ENCODE data around the gene EID1.

EID1 gene

DNA sequence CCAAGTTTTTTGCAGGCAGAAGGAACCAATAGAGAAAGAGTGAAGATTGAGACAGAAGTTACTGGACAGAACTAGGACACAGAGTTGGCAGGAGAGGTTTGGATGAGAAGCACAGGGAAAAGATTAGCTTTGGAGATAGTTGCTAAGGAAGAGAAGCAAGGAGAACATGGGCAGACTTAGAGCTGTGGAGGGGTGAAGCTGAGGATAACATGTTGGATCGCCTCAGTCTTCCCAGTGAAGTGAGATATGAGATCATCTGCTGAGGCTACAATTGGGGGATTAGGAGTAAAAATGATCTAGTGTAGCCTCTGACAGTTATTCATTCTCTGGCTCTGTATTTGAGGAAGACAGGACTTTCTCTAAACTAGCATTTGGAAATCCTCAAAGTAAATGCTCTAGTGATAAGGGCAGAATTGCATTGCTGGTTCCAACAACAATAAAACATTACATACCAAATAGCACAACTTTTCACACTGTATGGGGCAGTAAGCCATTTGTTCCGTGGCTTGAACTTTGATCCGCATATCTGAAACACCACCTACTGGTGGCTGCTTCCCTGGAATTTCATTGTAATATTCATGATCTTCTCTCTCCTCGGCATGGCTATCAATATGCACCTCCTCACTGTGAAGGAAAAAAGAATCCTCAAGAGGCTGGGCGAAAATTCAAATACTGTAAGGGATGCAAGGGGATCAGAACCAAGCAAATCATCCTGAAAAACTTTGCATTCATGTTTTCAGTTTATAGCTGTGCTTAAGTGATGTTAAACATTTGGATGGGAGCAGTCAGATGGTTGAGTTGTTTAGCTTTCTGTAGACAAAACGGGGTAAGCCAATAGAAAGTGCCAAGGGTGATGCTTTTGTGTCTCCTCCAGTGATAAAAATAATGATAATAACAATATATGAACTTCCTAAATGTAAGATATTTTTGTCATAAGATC, 22.2 kb upstream of the EID1 start:
- Histone ChIP-seq H3K79me1 (ENCODE audit: low read length) (no peaks in the 10 kb centered on the region), H3K79me2 (ENCODE audit: control insufficient read depth, insufficient read depth, low read length) (no peaks in the 10 kb centered on the region), H3K56ac (ENCODE audit: low read length) (no peak overlapping the region), H3K18ac (ENCODE audit: low read length) (no peak overlapping the region), H2BK5ac (ENCODE audit: low read length) (no peak overlapping the region), H4K5ac (ENCODE audit: low read length) (no peak overlapping the region), H2AK5ac (ENCODE audit: low read length) (no peak overlapping the region), H2BK15ac (replicated peaks; ENCODE audit: low read depth) (no peak overlapping the region), H3K4ac (ENCODE audit: low read depth, low read length) (no peak overlapping the region), H3K27me3 (ENCODE audit: insufficient read depth, low read length, poor library complexity) (no peaks in the 10 kb centered on the region), H3K4me3 (ENCODE audit: low read length) (no peak overlapping the region), H4K8ac (ENCODE audit: low read depth, low read length) (no peak overlapping the region), H3K27ac (ENCODE audit: low read depth, low read length) (no peak overlapping the region), H3K23ac (ENCODE audit: low read length) (no peak overlapping the region), H3K4me1 (ENCODE audit: control insufficient read depth, low read depth, low read length) (peaks cover 6% of the 10 kb centered on the region), H3K4me2 (ENCODE audit: low read length) (no peak overlapping the region), H3K9ac (ENCODE audit: low read length) (no peak overlapping the region), H3K36me3 (ENCODE audit: control insufficient read depth, insufficient read depth, low read length) (no peaks in the 10 kb centered on the region), H2BK120ac (ENCODE audit: low read depth, low read length) (no peak overlapping the region)
- peak; percentile 63 for DNase-seq
- WGBS (ENCODE audit: extremely low coverage, insufficient coverage, low lambda C conversion rate), result no CpG with 5 or more reads among the region's 6 CpGs

DNA sequence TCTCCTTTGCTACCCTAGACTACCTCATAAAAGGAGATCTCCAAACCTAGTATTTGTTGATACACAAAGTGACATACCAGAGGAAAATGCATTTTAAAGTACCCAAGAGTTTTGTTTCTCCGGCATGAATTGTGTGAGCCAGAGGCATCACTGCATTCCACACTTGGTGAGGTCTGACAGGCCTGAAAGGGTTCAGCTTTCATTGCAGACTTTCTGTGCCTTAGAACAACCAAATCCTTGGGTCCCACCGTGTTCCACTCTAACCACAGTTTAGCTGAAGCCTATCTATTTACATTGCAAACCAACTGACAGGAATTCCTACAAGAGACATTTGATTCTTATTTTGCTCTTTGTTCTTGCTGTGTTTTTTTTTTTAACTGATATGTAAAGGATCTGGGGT, 21.0 kb upstream of the EID1 start:
- H3K4ac ChIP-seq (ENCODE audit: low read depth, low read length), result no peak overlapping the region
- DNase-seq, result peak; percentile 82

DNA sequence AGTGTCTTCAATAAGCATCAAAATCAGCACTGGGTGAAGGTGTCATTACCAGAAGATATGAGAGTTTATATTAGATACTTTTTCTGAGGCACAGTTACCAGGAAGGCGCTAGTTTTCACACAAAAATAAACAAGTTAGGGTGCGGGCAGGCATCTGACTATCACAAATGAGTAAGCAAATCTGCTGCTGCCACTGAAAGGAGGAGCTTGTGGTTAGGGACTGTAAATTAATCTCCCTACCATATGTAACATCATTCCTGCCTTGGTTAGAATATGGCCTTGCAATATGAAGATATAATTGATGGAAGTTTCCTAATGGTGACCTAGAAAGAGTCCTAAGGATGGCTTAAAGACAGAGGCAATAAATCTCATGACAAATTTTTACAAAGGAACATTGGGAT, 19.5 kb upstream of the EID1 start:
- H3K56ac ChIP-seq (ENCODE audit: low read length), result no peak overlapping the region
- H4K5ac ChIP-seq (ENCODE audit: low read length), result no peak overlapping the region
- H3K18ac ChIP-seq (ENCODE audit: low read length), result no peak overlapping the region
- no peak for DNase-seq
- H2AK5ac ChIP-seq (ENCODE audit: low read length), result no peak overlapping the region
- H3K9ac ChIP-seq (ENCODE audit: low read length), result no peak overlapping the region
- no peak overlapping the region for H2BK15ac ChIP-seq (replicated peaks; ENCODE audit: low read depth)
- no peak overlapping the region for H3K4ac ChIP-seq (ENCODE audit: low read depth, low read length)
- H2BK5ac ChIP-seq (ENCODE audit: low read length), result no peak overlapping the region
- H3K79me2 ChIP-seq (ENCODE audit: control insufficient read depth, insufficient read depth, low read length), result no peaks in the 10 kb centered on the region
- H2BK120ac ChIP-seq (ENCODE audit: low read depth, low read length), result no peak overlapping the region
- H3K27ac ChIP-seq (ENCODE audit: low read depth, low read length), result no peak overlapping the region
- no CpG with 5 or more reads among the region's 2 CpGs for WGBS (ENCODE audit: extremely low coverage, insufficient coverage, low lambda C conversion rate)
- H3K23ac ChIP-seq (ENCODE audit: low read length), result no peak overlapping the region
- no peak overlapping the region for H3K4me2 ChIP-seq (ENCODE audit: low read length)
- no peaks in the 10 kb centered on the region for H3K36me3 ChIP-seq (ENCODE audit: control insufficient read depth, insufficient read depth, low read length)
- H3K4me1 ChIP-seq (ENCODE audit: control insufficient read depth, low read depth, low read length), result peaks cover 6% of the 10 kb centered on the region
- no peak overlapping the region for H3K4me3 ChIP-seq (ENCODE audit: low read length)
- no peaks in the 10 kb centered on the region for H3K27me3 ChIP-seq (ENCODE audit: insufficient read depth, low read length, poor library complexity)
- H4K8ac ChIP-seq (ENCODE audit: low read depth, low read length), result no peak overlapping the region
- H3K79me1 ChIP-seq (ENCODE audit: low read length), result no peaks in the 10 kb centered on the region

More for the DNA sequence above, 21.0 kb upstream of the EID1 start:
- no peak overlapping the region for H3K9ac ChIP-seq (ENCODE audit: low read length)
- no peak overlapping the region for H4K8ac ChIP-seq (ENCODE audit: low read depth, low read length)
- no peaks in the 10 kb centered on the region for H3K79me2 ChIP-seq (ENCODE audit: control insufficient read depth, insufficient read depth, low read length)
- no peak overlapping the region for H4K5ac ChIP-seq (ENCODE audit: low read length)
- no peaks in the 10 kb centered on the region for H3K79me1 ChIP-seq (ENCODE audit: low read length)
- H2BK120ac ChIP-seq (ENCODE audit: low read depth, low read length), result no peak overlapping the region
- no peak overlapping the region for H2BK5ac ChIP-seq (ENCODE audit: low read length)
- no peak overlapping the region for H3K18ac ChIP-seq (ENCODE audit: low read length)
- H3K4me1 ChIP-seq (ENCODE audit: control insufficient read depth, low read depth, low read length), result peaks cover 6% of the 10 kb centered on the region
- H3K23ac ChIP-seq (ENCODE audit: low read length), result no peak overlapping the region
- H3K4me3 ChIP-seq (ENCODE audit: low read length), result no peak overlapping the region
- no peak overlapping the region for H3K56ac ChIP-seq (ENCODE audit: low read length)
- H3K4me2 ChIP-seq (ENCODE audit: low read length), result no peak overlapping the region
- no peak overlapping the region for H2BK15ac ChIP-seq (replicated peaks; ENCODE audit: low read depth)
- H3K36me3 ChIP-seq (ENCODE audit: control insufficient read depth, insufficient read depth, low read length), result no peaks in the 10 kb centered on the region
- H3K27ac ChIP-seq (ENCODE audit: low read depth, low read length), result peak overlapping the region; percentile 44
- no CpG with 5 or more reads among the region's 2 CpGs for WGBS (ENCODE audit: extremely low coverage, insufficient coverage, low lambda C conversion rate)
- no peaks in the 10 kb centered on the region for H3K27me3 ChIP-seq (ENCODE audit: insufficient read depth, low read length, poor library complexity)
- no peak overlapping the region for H2AK5ac ChIP-seq (ENCODE audit: low read length)

DNA sequence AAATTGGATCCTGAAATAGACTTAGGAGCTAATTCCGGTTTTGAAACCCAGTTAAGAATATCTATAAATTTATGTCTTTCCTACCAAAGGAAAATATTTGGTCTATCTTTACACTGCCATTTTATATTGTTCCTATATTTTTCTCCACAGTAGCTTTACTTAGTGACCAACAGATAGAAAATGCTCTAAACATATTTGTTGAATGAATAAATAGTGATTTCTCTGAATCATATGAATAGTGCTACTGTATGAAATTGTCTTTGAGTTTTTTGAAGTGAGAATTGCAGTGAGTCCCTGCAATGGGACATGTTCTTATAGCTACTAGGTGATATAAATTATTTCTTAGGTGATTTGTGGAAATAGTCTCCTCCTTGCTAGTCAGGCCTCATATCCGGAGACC, 18.5 kb upstream of the EID1 start:
- Histone ChIP-seq H2BK5ac (ENCODE audit: low read length) (no peak overlapping the region), H3K79me2 (ENCODE audit: control insufficient read depth, insufficient read depth, low read length) (no peaks in the 10 kb centered on the region), H3K9ac (ENCODE audit: low read length) (no peak overlapping the region), H3K27ac (ENCODE audit: low read depth, low read length) (no peak overlapping the region), H3K4me2 (ENCODE audit: low read length) (no peak overlapping the region), H2BK15ac (replicated peaks; ENCODE audit: low read depth) (no peak overlapping the region), H4K5ac (ENCODE audit: low read length) (no peak overlapping the region), H3K56ac (ENCODE audit: low read length) (no peak overlapping the region), H3K36me3 (ENCODE audit: control insufficient read depth, insufficient read depth, low read length) (no peaks in the 10 kb centered on the region), H2BK120ac (ENCODE audit: low read depth, low read length) (no peak overlapping the region), H3K27me3 (ENCODE audit: insufficient read depth, low read length, poor library complexity) (no peaks in the 10 kb centered on the region), H2AK5ac (ENCODE audit: low read length) (no peak overlapping the region), H3K18ac (ENCODE audit: low read length) (no peak overlapping the region), H3K4ac (ENCODE audit: low read depth, low read length) (no peak overlapping the region), H3K4me3 (ENCODE audit: low read length) (no peak overlapping the region), H4K8ac (ENCODE audit: low read depth, low read length) (no peak overlapping the region), H3K4me1 (ENCODE audit: control insufficient read depth, low read depth, low read length) (peaks cover 6% of the 10 kb centered on the region), H3K23ac (ENCODE audit: low read length) (no peak overlapping the region), H3K79me1 (ENCODE audit: low read length) (no peaks in the 10 kb centered on the region)
- no peak for DNase-seq
- no CpG with 5 or more reads among the region's 2 CpGs for WGBS (ENCODE audit: extremely low coverage, insufficient coverage, low lambda C conversion rate)

DNA sequence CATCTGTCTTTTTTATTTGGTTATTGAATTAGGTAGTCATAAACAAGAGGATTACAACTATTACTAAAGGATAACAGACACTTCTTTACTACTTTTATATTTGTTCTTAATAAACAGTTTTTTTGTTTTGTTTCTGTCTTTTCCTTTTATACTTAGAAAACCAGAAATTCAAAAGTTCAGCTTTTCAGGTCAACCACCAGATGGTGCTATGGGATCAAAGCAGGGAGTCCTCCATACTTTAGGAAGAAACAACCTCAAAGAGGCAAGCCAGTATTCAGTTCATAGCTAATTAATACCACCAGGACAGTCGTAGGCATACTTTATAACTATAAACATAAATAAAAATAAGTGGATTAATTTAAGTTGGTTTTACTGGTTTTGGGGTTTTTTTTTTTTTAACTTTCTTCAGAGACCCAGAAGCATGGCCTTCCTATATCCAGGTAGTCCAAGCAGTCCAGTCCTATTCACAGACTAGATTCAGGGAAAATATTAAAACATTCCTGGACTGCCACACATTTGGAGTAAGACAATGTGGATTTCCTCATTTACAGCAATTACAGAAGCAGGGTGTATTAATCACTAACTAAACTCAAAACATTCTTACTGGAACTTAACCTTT, 16.0 kb upstream of the EID1 start:
- Histone ChIP-seq H3K36me3 (ENCODE audit: control insufficient read depth, insufficient read depth, low read length) (no peaks in the 10 kb centered on the region), H3K18ac (ENCODE audit: low read length) (no peak overlapping the region), H4K8ac (ENCODE audit: low read depth, low read length) (no peak overlapping the region), H3K9ac (ENCODE audit: low read length) (no peak overlapping the region), H3K27ac (ENCODE audit: low read depth, low read length) (no peak overlapping the region), H3K4me2 (ENCODE audit: low read length) (no peak overlapping the region), H3K4me1 (ENCODE audit: control insufficient read depth, low read depth, low read length) (no peaks in the 10 kb centered on the region), H2BK5ac (ENCODE audit: low read length) (no peak overlapping the region), H4K5ac (ENCODE audit: low read length) (no peak overlapping the region), H2BK15ac (replicated peaks; ENCODE audit: low read depth) (no peak overlapping the region), H3K79me2 (ENCODE audit: control insufficient read depth, insufficient read depth, low read length) (no peaks in the 10 kb centered on the region), H3K23ac (ENCODE audit: low read length) (no peak overlapping the region), H3K56ac (ENCODE audit: low read length) (no peak overlapping the region), H3K4ac (ENCODE audit: low read depth, low read length) (no peak overlapping the region), H3K79me1 (ENCODE audit: low read length) (no peaks in the 10 kb centered on the region), H2AK5ac (ENCODE audit: low read length) (no peak overlapping the region), H2BK120ac (ENCODE audit: low read depth, low read length) (no peak overlapping the region), H3K27me3 (ENCODE audit: insufficient read depth, low read length, poor library complexity) (no peaks in the 10 kb centered on the region), H3K4me3 (ENCODE audit: low read length) (no peak overlapping the region)
- WGBS (ENCODE audit: extremely low coverage, insufficient coverage, low lambda C conversion rate), result no CpG with 5 or more reads among the region's 1 CpG
- DNase-seq, result peak; percentile 68
